ENCODE data around the gene GNPTG.

GNPTG gene

GRCh38 chr16:1351215-1351581 lies 533 bp upstream of the GNPTG start:
- Histone ChIP-seq H3K27ac (ENCODE audit: low read depth, low read length) (no peak overlapping the region), H3K4me3 (ENCODE audit: low read length) (peak overlapping the region; percentile 95), H3K4me1 (ENCODE audit: insufficient read depth, low read length) (no peaks in the 10 kb centered on the region), H3K27me3 (ENCODE audit: insufficient read depth, low read length) (no peaks in the 10 kb centered on the region), H3K9ac (ENCODE audit: low read depth, low read length) (peak overlapping the region; percentile 83), H3K36me3 (ENCODE audit: insufficient read depth, low read length) (peaks cover 26% of the 10 kb centered on the region), H3K9me3 (ENCODE audit: insufficient read depth, low read depth, low read length) (no peaks in the 10 kb centered on the region)
- WGBS = 3% methylated on average over 35 of the region's 35 CpGs

GRCh38 chr16:1354815-1355540 lies 3.2 kb downstream of the GNPTG start:
- H3K4me1 ChIP-seq (ENCODE audit: insufficient read depth, low read length) = no peaks in the 10 kb centered on the region
- no peak overlapping the region for H3K4me3 ChIP-seq (ENCODE audit: low read length)
- H3K27me3 ChIP-seq (ENCODE audit: insufficient read depth, low read length) = no peaks in the 10 kb centered on the region
- H3K36me3 ChIP-seq (ENCODE audit: insufficient read depth, low read length) = peaks cover 7% of the 10 kb centered on the region
- H3K9me3 ChIP-seq (ENCODE audit: insufficient read depth, low read depth, low read length) = no peaks in the 10 kb centered on the region
- no peak overlapping the region for H3K9ac ChIP-seq (ENCODE audit: low read depth, low read length)
- 93% methylated on average over 49 of the region's 49 CpGs for WGBS
- H3K27ac ChIP-seq (ENCODE audit: low read depth, low read length) = no peak overlapping the region

- H3K4me3 ChIP-seq (ENCODE audit: low read length) = no peak overlapping the region
- H3K9ac ChIP-seq (ENCODE audit: low read depth, low read length) = no peak overlapping the region; the same call in 1 of the 2 replicates
Measured at GRCh38 chr16:1355591-1355990, 3.9 kb downstream of the GNPTG start.

GRCh38 chr16:1356061-1356900 lies 4.5 kb downstream of the GNPTG start:
- Histone ChIP-seq H3K4me1 (ENCODE audit: insufficient read depth, low read length) (no peaks in the 10 kb centered on the region), H3K9ac (ENCODE audit: low read depth, low read length) (no peak overlapping the region; the same call in 1 of the 2 replicates), H3K9me3 (ENCODE audit: insufficient read depth, low read depth, low read length) (no peaks in the 10 kb centered on the region), H3K27ac (ENCODE audit: low read depth, low read length) (no peak overlapping the region), H3K4me3 (ENCODE audit: low read length) (no peak overlapping the region), H3K36me3 (ENCODE audit: insufficient read depth, low read length) (peaks cover 8% of the 10 kb centered on the region; the same call in 1 of the 2 replicates), H3K27me3 (ENCODE audit: insufficient read depth, low read length) (no peaks in the 10 kb centered on the region)
- 88% methylated on average over 33 of the region's 33 CpGs for WGBS

More at GRCh38 chr16:1355591-1355990, 3.9 kb downstream of the GNPTG start:
- peaks cover 2% of the 10 kb centered on the region; the same call in 1 of the 2 replicates for H3K36me3 ChIP-seq (ENCODE audit: insufficient read depth, low read length)
- 90% methylated on average over 15 of the region's 15 CpGs for WGBS
- no peaks in the 10 kb centered on the region for H3K4me1 ChIP-seq (ENCODE audit: insufficient read depth, low read length)
- no peaks in the 10 kb centered on the region for H3K9me3 ChIP-seq (ENCODE audit: insufficient read depth, low read depth, low read length)
- no peak overlapping the region for H3K27ac ChIP-seq (ENCODE audit: low read depth, low read length)
- H3K27me3 ChIP-seq (ENCODE audit: insufficient read depth, low read length) = no peaks in the 10 kb centered on the region

GRCh38 chr16:1357906-1358566 lies 6.3 kb downstream of the GNPTG start:
- H3K36me3 ChIP-seq (ENCODE audit: insufficient read depth, low read length) = peaks cover 22% of the 10 kb centered on the region
- H3K9me3 ChIP-seq (ENCODE audit: insufficient read depth, low read depth, low read length) = no peaks in the 10 kb centered on the region
- WGBS = 89% methylated on average over 19 of the region's 19 CpGs
- no peaks in the 10 kb centered on the region for H3K4me1 ChIP-seq (ENCODE audit: insufficient read depth, low read length)
- H3K9ac ChIP-seq (ENCODE audit: low read depth, low read length) = no peak overlapping the region
- no peak overlapping the region for H3K4me3 ChIP-seq (ENCODE audit: low read length)
- no peak overlapping the region for H3K27ac ChIP-seq (ENCODE audit: low read depth, low read length)
- no peaks in the 10 kb centered on the region for H3K27me3 ChIP-seq (ENCODE audit: insufficient read depth, low read length)

GRCh38 chr16:1361685-1362360 lies 10.1 kb downstream of the GNPTG start:
- Histone ChIP-seq H3K9ac (ENCODE audit: low read depth, low read length) (no peak overlapping the region), H3K36me3 (ENCODE audit: insufficient read depth, low read length) (peaks cover 55% of the 10 kb centered on the region), H3K27ac (ENCODE audit: low read depth, low read length) (no peak overlapping the region), H3K4me1 (ENCODE audit: insufficient read depth, low read length) (no peaks in the 10 kb centered on the region), H3K9me3 (ENCODE audit: insufficient read depth, low read depth, low read length) (no peaks in the 10 kb centered on the region), H3K4me3 (ENCODE audit: low read length) (no peak overlapping the region), H3K27me3 (ENCODE audit: insufficient read depth, low read length) (no peaks in the 10 kb centered on the region)
- 96% methylated on average over 43 of the region's 43 CpGs for WGBS

- Histone ChIP-seq H3K9ac (ENCODE audit: low read depth, low read length) (no peak overlapping the region), H3K4me3 (ENCODE audit: low read length) (no peak overlapping the region), H3K27ac (ENCODE audit: low read depth, low read length) (no peak overlapping the region), H3K9me3 (ENCODE audit: insufficient read depth, low read depth, low read length) (no peaks in the 10 kb centered on the region), H3K36me3 (ENCODE audit: insufficient read depth, low read length) (peaks cover 60% of the 10 kb centered on the region), H3K4me1 (ENCODE audit: insufficient read depth, low read length) (no peaks in the 10 kb centered on the region), H3K27me3 (ENCODE audit: insufficient read depth, low read length) (no peaks in the 10 kb centered on the region)
- whole genome bisulfite sequencing = 94% methylated on average over 11 of the region's 11 CpGs
Measured at GRCh38 chr16:1362807-1363206, 11.1 kb downstream of the GNPTG start.

- Histone ChIP-seq H3K9ac (ENCODE audit: low read depth, low read length) (no peak overlapping the region), H3K4me3 (ENCODE audit: low read length) (no peak overlapping the region), H3K4me1 (ENCODE audit: insufficient read depth, low read length) (no peaks in the 10 kb centered on the region), H3K9me3 (ENCODE audit: insufficient read depth, low read depth, low read length) (no peaks in the 10 kb centered on the region), H3K27ac (ENCODE audit: low read depth, low read length) (no peak overlapping the region), H3K27me3 (ENCODE audit: insufficient read depth, low read length) (no peaks in the 10 kb centered on the region), H3K36me3 (ENCODE audit: insufficient read depth, low read length) (peaks cover 62% of the 10 kb centered on the region)
- WGBS = 72% methylated on average over 18 of the region's 18 CpGs
Measured at GRCh38 chr16:1363501-1364041, 11.8 kb downstream of the GNPTG start.

- H3K36me3 ChIP-seq (ENCODE audit: insufficient read depth, low read length) = peaks cover 62% of the 10 kb centered on the region
- H3K4me1 ChIP-seq (ENCODE audit: insufficient read depth, low read length) = no peaks in the 10 kb centered on the region
- H3K27ac ChIP-seq (ENCODE audit: low read depth, low read length) = no peak overlapping the region
- H3K9ac ChIP-seq (ENCODE audit: low read depth, low read length) = no peak overlapping the region
- no peaks in the 10 kb centered on the region for H3K27me3 ChIP-seq (ENCODE audit: insufficient read depth, low read length)
- no peak overlapping the region for H3K4me3 ChIP-seq (ENCODE audit: low read length)
- 93% methylated on average over 22 of the region's 22 CpGs for WGBS
- H3K9me3 ChIP-seq (ENCODE audit: insufficient read depth, low read depth, low read length) = no peaks in the 10 kb centered on the region
Measured at GRCh38 chr16:1364510-1364909, 12.8 kb downstream of the GNPTG start.

- H3K27me3 ChIP-seq (ENCODE audit: insufficient read depth, low read length) = no peaks in the 10 kb centered on the region
- H3K4me1 ChIP-seq (ENCODE audit: insufficient read depth, low read length) = no peaks in the 10 kb centered on the region
- no peak overlapping the region for H3K4me3 ChIP-seq (ENCODE audit: low read length)
- H3K36me3 ChIP-seq (ENCODE audit: insufficient read depth, low read length) = peaks cover 62% of the 10 kb centered on the region
- no peak overlapping the region for H3K9ac ChIP-seq (ENCODE audit: low read depth, low read length)
- WGBS = 93% methylated on average over 29 of the region's 29 CpGs
- H3K27ac ChIP-seq (ENCODE audit: low read depth, low read length) = no peak overlapping the region
- no peaks in the 10 kb centered on the region for H3K9me3 ChIP-seq (ENCODE audit: insufficient read depth, low read depth, low read length)
Measured at GRCh38 chr16:1366060-1366711, 14.5 kb downstream of the GNPTG start.
